Breast epithelium (tissue), 3 donors: Measurements from ENCODE around the gene PPEF1.
A peak's percentile ranks its signal among the peaks of the same experiment; 100 is the strongest.

Experiments
- CTCF ChIP-seq, 3 donors: fragments of 450-650 bp; IDR thresholded peaks; one replicate each; pipeline ENCODE4 v1.5.1; 2016 to 2017; ENCODE audit warnings: antibody characterized with exemption in 3 of 3, mild to moderate bottlenecking in 3 of 3, moderate library complexity in 3 of 3
- POLR2AphosphoS5 ChIP-seq, 3 donors: sonication (generic); formaldehyde crosslinking; IDR thresholded peaks; one replicate each; pipeline ENCODE4 v1.6.1; 2017; ENCODE audit warnings: antibody characterized with exemption in 3 of 3

- no peak for TF ChIP-seq CTCF (IDR thresholded peaks at IDR 0.05)
- peak; percentile 45 to 73 (median 55) for TF ChIP-seq POLR2AphosphoS5 (IDR thresholded peaks at IDR 0.05)
Observed at GRCh38 chrX:18674788-18675735, 32.4 kb upstream of the PPEF1 start.
